NB4 (cell line): Measurements from ENCODE around the gene ZER1.

Source experiments
- MYC ChIP-seq: IDR thresholded peaks from 2 replicates; pipeline ENCODE4 v1.6.1; 2011; ENCODE audit warnings: low read depth, low read length
- POLR2A ChIP-seq: IDR thresholded peaks from 2 replicates; pipeline ENCODE4 v1.6.1; 2011; ENCODE audit warnings: mild to moderate bottlenecking; ENCODE audit not compliant: insufficient read length; ENCODE audit errors: extremely low read depth
- TF ChIP-seq, protein P1 (sequence below): IDR thresholded peaks from one replicate; pipeline ENCODE4 v1.5.1; 2012; ENCODE audit warnings: low read depth, low read length
- TF ChIP-seq, protein P2 (sequence below): IDR thresholded peaks from 2 replicates; pipeline ENCODE4 v1.6.1; 2011; ENCODE audit warnings: low read depth, low read length

DNA sequence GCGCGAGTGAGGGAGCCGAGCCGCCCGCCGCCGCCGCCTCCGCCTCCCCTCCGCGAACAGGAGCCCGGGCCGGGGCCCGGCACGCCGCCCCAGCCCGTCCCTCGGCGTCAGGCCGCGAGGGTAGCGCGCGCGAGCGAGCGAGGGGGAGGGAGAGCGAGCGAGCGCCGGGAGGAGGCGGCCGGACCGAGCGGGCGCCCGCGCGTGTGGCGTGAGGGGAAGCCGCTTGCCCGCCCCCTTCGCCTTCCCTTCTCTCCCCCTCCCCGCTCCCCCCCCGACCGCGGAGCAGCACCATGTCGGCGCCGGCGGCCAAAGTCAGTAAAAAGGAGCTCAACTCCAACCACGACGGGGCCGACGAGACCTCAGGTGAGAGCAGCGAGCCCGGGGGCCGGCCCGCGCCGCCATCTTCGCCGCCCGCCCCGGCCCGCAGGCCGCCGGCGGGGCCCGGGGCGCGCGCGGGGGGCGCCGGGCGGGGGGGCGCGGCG is 82.4 kb downstream of the ZER1 start:
- no peak for TF ChIP-seq POLR2A
- TF ChIP-seq MYC = no peak; the same call in 1 of the 2 replicates
- TF ChIP-seq, protein P1, sequence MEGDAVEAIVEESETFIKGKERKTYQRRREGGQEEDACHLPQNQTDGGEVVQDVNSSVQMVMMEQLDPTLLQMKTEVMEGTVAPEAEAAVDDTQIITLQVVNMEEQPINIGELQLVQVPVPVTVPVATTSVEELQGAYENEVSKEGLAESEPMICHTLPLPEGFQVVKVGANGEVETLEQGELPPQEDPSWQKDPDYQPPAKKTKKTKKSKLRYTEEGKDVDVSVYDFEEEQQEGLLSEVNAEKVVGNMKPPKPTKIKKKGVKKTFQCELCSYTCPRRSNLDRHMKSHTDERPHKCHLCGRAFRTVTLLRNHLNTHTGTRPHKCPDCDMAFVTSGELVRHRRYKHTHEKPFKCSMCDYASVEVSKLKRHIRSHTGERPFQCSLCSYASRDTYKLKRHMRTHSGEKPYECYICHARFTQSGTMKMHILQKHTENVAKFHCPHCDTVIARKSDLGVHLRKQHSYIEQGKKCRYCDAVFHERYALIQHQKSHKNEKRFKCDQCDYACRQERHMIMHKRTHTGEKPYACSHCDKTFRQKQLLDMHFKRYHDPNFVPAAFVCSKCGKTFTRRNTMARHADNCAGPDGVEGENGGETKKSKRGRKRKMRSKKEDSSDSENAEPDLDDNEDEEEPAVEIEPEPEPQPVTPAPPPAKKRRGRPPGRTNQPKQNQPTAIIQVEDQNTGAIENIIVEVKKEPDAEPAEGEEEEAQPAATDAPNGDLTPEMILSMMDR = no peak
- TF ChIP-seq, protein P2, sequence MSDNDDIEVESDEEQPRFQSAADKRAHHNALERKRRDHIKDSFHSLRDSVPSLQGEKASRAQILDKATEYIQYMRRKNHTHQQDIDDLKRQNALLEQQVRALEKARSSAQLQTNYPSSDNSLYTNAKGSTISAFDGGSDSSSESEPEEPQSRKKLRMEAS = no peak
